Activated CD4-positive, alpha-beta T cell treated with anti-CD3 and anti-CD28 coated beads for 1 hour (primary cell): Measurements from ENCODE around the gene GMDS.

Source experiments
- DNase-seq: peaks from one replicate; pipeline ENCODE4 v3.0.0-alpha.2; 2020

The GMDS gene

DNA sequence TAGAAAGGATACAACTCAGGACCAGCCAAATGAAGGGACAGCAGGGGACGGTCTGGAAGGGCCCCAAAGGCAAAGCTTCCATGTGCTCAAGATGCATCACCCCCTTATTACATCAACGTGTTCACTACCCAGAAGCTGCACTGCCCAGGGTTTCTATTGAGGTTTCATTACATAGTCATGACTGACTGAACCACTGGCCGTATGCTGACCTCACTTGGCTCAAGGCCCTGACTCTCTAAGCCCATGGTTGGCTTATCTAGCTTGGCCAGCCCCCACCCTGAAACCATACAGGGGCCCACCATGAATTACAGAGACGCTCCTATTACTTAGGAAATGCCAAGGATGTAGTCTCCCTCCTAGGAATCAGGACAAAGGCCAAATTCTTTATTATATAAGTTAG lies 456.3 kb downstream of the GMDS start:
- no peak for DNase-seq

DNA sequence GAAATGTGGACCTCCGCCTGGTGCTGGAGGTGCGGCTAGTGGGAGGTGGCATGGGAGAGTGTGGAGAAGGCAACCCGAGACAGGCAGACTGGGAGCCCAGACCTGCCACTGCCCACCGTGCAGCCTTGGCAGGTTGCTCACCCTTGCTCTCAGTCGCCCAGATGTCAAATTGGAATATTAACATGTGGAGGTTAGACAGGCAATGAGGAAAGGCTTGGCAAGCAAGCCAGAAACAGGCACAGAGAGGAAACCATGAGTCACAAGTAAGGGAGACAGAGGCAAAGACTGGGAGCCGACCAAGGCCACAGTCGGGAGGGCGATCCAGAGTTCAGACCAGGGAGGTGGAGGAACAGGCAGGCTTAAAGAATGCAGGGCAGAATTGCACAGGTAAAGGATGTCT lies 457.5 kb downstream of the GMDS start:
- no peak for DNase-seq

DNA sequence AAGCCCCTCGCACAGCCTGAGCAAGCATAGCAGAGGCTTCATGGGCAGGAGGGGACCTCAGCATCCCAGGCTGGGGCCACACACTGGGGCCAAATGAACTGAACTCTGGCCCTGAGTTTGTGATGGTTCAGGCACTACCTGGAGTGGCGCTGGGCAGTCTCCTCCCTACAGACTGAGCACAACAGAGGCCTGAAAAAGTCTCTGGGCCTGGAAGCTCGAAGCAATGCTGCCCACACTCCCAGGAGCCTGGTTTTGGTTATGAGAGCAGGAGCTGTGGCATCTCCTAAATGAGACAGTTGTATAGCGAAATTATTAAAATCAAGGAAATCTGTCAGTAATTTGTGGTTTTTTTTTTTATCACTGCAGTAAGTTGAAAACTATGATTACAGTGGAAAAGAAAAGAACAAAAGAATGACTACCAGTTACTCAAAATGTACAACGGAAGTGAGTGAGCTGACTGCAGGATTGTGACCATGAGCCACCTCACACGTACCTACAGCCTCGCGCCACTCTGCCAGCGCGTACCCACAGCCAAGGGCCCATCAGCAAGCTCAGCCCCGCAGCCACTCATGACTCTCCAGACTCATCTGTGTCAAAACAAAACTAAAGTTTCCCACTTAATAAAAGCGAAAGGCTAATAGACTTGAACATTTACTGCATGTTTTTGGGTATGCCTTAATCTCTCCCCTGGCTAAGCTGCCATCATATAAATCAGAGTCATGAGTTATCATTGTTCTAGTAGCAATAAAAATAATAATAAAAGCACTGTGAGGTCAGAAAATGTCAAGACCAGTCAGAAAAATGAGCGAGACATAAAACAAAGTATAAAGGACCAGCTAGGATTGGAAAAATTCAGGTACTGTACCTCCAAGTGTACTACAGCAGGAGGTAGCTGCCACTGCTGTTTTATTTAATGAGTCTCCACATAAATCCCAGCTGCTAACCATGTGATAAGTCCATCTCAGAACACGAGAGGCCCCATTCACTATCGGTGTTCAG lies 458.7 kb downstream of the GMDS start:
- no peak for DNase-seq

DNA sequence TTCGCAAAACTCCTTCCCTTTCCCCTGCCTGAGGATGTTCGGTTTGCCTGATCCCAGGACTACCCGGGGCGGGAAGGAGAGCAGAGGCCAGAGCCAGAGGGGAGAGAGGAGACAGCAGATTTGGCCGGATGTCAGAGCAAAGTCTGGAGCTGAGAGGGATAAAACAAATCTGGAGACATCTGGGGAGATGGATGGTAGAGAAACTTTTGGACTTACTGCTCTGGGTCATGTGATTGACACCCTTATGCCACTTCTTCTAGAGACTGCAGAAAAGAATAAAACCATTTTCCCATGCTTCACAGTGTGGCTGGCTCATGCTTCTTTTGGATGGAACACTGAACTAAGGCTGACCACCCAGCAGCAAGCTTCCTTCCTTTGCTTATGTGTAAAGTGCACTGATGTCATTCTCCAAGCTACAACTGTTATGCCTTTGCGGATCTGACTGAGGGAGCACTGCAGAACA lies 461.0 kb downstream of the GMDS start:
- DNase-seq: no peak

GRCh38 chr6:1781817-1782184 lies 463.6 kb downstream of the GMDS start:
- no peak for DNase-seq

GRCh38 chr6:1781152-1781816 lies 464.1 kb downstream of the GMDS start:
- no peak for DNase-seq

DNA sequence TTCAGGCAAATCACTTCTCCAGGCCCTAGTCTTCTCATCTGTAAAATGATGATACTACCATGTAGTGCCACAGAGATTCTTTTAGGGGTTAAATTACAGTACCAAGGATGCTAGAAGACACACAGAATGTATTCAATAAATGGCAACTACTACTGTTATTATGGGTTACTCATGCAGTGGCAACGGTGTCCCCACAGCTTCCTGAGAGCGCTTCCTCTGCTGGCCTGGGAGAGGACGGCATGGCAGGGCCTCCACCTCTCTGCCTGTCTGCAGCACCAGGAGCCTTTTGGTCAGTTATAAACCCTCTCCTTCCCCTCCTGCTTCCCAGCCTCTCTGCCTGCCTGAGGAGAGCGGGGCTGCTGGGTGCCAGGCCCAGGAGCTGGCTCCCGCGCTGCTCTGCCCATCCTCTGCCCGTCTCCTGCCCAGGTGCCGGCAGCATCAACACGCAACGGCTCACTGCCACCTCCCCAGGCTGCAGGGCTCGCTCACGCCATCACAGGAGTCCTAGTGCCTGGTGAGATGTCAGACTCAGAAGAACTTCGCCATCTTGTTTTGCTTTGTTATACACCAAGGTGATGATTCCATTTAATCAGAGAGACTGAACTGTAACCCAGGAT lies 465.0 kb downstream of the GMDS start:
- DNase-seq: no peak

DNA sequence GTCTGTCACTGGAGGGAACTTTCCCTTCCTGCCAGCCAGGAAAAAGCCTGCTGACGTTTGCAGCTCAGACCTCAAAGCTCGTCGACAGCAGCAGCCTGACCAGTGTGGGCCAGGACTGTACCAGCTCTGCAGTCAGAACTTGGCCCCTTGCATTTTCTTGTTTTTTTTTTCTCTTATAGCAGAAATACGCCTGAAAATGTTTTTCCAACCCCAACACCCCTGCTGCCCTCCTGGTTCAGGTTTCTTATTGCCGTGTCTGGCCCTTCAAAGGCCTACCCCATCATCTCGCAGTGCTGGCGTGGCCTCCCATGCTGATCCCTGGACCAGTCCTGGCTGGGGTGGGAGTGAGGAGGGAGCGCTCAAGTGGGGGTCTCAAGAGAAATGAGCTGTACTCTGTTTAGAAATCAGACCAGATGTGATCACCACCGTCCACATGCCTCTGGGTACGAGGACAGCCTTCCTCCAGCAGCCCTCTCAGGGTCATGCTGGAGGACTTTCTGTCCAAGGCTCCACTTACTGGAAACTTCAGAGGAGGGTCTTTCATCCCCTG lies 466.6 kb downstream of the GMDS start:
- DNase-seq: no peak

- no peak for DNase-seq
These were observed 467.3 kb downstream of the GMDS start for GRCh38 chr6:1777921-1778685.

DNA sequence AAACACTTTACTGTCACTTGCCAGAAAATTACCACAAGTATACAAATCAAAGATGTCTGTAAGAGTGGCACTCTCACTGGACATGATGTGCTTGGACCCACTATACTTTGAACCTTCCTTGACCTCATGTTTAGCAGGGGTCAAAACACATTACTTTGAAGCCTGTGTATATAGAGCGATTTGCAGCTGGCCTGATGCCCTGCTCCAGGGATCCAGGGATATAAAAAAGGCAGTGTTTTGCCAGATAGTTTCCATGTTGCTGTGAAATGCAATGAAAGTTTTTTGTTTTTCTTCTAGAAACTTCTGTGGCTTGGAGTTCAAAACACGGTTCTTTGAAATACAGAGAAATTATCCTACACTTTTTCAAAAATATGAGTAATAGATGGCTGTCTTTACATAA lies 470.0 kb downstream of the GMDS start:
- DNase-seq: no peak

- no peak for DNase-seq
These were observed 471.0 kb downstream of the GMDS start for GRCh38 chr6:1774226-1774915.

GRCh38 chr6:1773700-1774099 lies 471.7 kb downstream of the GMDS start:
- DNase-seq: no peak

GRCh38 chr6:1770968-1771723 lies 474.3 kb downstream of the GMDS start:
- no peak for DNase-seq

DNA sequence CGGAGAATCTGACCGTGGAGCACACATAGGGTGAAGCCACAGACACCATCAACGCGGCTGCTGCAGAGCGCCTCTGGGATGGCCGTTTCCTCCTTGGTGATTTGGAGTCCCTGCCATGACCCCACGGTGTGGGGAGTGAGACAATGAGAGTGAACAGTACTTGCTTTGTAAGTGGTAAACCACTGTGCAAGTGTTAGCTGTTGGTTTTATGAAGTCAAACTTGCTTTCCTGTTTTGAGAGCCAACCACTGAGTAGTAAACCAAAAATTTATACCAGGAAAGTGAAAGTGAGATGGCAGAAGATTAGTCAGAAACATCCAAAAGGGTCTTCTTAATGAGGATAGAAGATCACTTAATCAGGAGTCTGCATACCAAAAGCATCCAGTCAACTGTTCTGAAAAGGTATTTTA lies 475.0 kb downstream of the GMDS start:
- no peak for DNase-seq

- DNase-seq: no peak
These were observed 477.7 kb downstream of the GMDS start for GRCh38 chr6:1767481-1768246.

DNA sequence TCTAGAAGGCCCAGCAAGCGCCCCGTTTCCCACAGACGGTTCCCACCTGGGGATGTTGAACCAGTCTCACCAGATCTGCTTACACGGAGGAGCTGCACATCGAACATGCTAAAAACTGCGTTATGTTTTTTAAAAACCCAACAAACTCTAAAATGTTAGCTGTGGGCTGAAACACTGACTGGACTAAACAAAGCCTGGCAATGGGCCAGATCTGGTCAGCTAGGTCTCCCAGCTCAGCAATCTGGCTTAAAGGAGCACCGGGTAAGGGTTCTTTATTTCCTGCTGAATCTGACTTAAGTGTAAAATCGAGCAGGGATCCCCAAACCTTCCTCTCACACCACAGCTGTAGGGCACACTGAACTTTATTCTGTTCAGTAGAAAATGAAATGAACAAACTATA lies 478.8 kb downstream of the GMDS start:
- no peak for DNase-seq

GRCh38 chr6:1765160-1765903 lies 480.1 kb downstream of the GMDS start:
- DNase-seq: no peak

DNA sequence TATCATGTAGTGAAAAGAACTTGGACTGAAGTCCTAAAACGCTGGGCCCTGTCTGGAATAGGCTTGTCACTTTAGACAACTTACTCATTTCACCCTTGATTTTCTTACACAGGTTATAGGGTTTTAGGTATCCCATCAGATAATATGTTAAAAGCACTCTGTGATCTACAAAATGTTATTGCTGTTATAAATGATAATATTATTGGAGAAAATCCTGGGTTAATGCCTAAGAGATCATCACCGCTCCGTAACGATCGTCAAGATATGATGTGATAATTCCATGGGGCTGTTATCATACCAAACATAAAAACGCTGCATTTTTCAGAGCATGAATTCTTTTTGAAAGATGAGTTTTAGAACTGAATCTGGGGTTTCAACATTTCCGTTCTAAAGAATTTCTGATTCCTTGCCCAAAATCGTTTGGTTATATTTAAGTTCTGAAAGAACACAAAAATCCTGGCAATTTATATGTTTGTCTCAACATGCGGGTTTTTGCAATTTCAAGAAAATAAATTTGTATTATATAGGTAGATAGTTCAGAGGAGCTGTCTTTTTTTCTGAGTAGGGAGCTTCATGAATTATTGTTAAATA lies 480.9 kb downstream of the GMDS start:
- no peak for DNase-seq

GRCh38 chr6:1763404-1763803 lies 482.0 kb downstream of the GMDS start:
- DNase-seq: no peak
